ENCODE data around the gene ARHGAP23. TPM values are rescaled to one million over a fixed set of nuclear protein-coding genes. Genes with fewer than 3 reads are reported as not detected.

ARHGAP23 gene
- 80.0 TPM for polyA plus RNA-seq (2013, experiment 1 of 2; ENCODE audit: insufficient read length)
- polyA plus RNA-seq (2013, experiment 2 of 2; ENCODE audit: insufficient read length), result 80.9 TPM

GRCh38 chr17:38428112-38428642 is at the start of gene ARHGAP23:
ARHGAP23 (plus strand) TSS chr17:38428464; CDS start chr17:38428486, 22 bp downstream.
- peak; percentile 56 for DNase-seq

- no peak for DNase-seq
These were observed 48.8 kb upstream of the ARHGAP23 start for GRCh38 chr17:38379448-38379847.

GRCh38 chr17:38395090-38395489 is 33.2 kb upstream of the ARHGAP23 start:
- DNase-seq, result no peak

GRCh38 chr17:38397227-38397626 is 31.0 kb upstream of the ARHGAP23 start:
- DNase-seq, result no peak

- no peak for DNase-seq
These were observed 28.0 kb upstream of the ARHGAP23 start for GRCh38 chr17:38400286-38400685.

GRCh38 chr17:38401459-38401858 is 26.8 kb upstream of the ARHGAP23 start:
- DNase-seq, result no peak

- no peak for DNase-seq
These were observed 25.4 kb upstream of the ARHGAP23 start for GRCh38 chr17:38402897-38403296.

GRCh38 chr17:38403491-38403890 is 24.8 kb upstream of the ARHGAP23 start:
- DNase-seq, result peak; percentile 48

- DNase-seq, result no peak
These were observed 23.9 kb upstream of the ARHGAP23 start for GRCh38 chr17:38404174-38404943.

- DNase-seq, result no peak
These were observed 22.6 kb upstream of the ARHGAP23 start for GRCh38 chr17:38405654-38406053.

- DNase-seq, result no peak
These were observed 18.1 kb upstream of the ARHGAP23 start for GRCh38 chr17:38410201-38410600.

- peak; percentile 84 for DNase-seq
These were observed 12.7 kb upstream of the ARHGAP23 start for GRCh38 chr17:38415250-38416194.

- DNase-seq, result no peak
These were observed 11.4 kb upstream of the ARHGAP23 start for GRCh38 chr17:38416840-38417209.

GRCh38 chr17:38417210-38417951 is 10.9 kb upstream of the ARHGAP23 start:
- no peak for DNase-seq

- no peak for DNase-seq
These were observed 10.1 kb upstream of the ARHGAP23 start for GRCh38 chr17:38418062-38418692.

- DNase-seq, result no peak
These were observed 9.4 kb upstream of the ARHGAP23 start for GRCh38 chr17:38418693-38419507.

GRCh38 chr17:38419508-38419981 is 8.7 kb upstream of the ARHGAP23 start:
- DNase-seq, result no peak

GRCh38 chr17:38420518-38420917 is 7.7 kb upstream of the ARHGAP23 start:
- DNase-seq, result no peak

- peak; percentile 87 for DNase-seq
These were observed 7.0 kb upstream of the ARHGAP23 start for GRCh38 chr17:38421171-38421841.
